HG03060 (cell line): ENCODE data around the gene PRR20E.
"Not testable (repeated sequence)": the region's sequence is repeated elsewhere in the genome, so short reads cannot be mapped to it uniquely, and the experiment has no call there.

Experiments used
- ATAC-seq: cut with Tn5 transposase; IDR thresholded peaks from one replicate; pipeline ENCODE4 v1.9.1; 2021; ENCODE audit warnings: low read depth, moderate number of reproducible peaks; ENCODE audit not compliant: unreplicated experiment

PRR20E gene

DNA sequence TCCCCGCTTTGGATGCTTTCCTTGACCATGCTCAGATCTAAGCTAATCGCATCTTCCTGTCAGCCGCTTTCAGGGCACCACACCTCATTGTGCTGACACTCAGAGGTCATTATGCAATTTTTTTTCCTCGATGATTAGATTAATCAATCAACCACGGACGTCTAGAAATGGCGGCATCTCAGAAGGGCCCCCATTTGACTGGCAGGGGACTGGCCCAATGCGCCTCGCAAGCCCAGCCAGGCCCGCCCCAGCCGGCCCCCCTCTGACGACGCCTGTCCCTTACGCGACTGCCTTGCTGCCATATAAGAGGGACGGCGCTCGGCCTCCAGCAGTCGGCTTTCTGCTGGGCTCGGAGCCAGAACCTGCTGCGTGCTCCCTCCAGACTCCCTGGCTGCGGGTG lies at the start of gene PRR20E:
TSS of gene PRR20E (plus strand) at position 301 of the 400 bp plus-strand sequence. CDS start 387 bp downstream, outside the sequence.
- ATAC-seq, result not testable (repeated sequence)

DNA sequence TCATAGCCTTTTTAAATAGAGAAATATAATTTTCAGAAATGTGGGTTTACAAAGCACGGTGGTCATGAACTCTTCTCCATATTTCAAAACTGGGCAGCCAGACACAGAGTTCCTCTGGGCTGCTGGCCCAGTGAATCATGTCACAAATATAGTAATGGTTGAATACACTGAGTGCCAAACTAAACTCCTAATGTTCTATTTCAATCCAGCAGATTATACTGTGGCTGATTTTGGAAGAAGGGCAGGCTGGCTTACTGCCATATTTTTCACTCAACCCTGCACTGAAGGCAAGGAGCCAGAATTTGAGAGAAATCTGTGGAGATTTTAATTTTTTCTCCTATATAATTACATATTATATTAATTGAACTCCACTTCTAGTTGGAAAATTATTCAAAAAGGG lies 43.3 kb upstream of the PRR20E start:
- ATAC-seq, result no peak

DNA sequence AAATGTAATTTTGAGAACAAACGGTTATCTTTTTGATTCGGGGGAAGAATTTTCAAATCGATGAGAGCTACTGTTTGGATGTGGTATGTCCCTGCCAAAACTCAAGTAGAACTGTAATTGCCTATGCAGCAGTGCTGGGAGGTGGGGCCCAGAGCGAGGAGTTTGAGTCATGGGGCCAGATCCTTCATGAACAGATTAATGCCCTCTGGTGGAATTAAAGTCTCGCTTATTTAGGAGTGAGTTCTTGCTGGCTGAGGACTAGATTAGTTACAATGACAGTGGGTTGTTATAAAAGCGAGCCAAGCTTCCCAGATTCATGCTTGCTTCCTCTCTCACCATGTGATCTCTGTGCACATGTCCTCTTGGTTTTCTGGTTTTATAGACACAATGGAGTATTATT lies 38.1 kb upstream of the PRR20E start:
- no peak for ATAC-seq

DNA sequence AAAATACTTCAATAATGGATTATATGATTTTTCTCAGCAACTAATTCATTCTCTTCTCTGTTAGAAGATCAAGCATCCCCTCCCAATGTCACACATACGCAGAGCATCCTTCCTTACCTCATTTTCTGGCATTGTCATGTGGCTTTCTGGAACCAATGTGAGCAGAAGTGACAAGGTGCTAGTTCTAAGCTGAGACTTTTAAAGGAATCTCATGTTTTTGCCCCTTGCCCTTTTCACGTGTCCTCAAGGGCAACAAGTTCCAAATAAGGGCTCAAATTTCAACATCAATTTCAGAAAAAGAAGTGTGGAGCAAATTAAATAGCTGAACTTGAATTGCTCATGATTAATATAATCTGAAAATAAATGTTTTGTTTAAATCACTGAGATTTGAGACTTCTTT lies 30.9 kb upstream of the PRR20E start:
- no peak for ATAC-seq

DNA sequence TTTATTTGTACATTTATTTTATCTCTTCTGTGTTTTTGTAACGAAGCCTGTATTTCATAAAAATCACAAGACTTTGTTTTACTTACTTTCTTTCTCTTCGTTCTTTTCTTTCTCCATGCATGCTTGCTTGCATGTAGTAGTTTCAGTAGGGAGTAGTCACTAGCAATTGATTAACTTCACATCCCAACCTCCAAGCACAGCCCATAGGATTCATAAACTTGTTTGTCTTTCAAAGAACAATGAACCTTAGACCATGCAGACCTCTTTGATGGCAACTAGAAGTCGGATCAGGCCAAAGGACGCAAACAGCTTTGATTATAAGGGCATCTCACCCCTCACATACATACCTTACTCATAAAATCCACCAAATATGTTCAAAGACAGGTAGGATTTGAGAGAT lies 29.4 kb upstream of the PRR20E start:
- no peak for ATAC-seq

DNA sequence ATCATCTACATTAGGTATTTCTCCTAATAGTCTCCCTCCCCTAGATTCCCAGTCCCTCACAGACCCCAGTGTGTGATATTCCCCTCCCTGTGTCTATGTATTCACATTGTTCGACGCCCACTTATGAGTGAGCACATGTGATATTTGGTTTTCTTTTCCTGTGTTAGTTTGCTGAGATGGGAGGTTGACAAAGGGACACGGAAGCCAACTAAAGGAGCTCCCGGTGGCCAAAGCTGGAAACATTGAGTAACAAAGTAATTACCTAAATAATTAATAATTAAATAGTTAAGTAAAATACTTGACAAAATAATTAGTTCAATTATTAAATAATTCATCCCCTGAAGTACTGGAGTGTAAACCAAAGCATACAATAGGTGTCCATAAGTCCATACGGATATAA lies 28.0 kb upstream of the PRR20E start:
- no peak for ATAC-seq

DNA sequence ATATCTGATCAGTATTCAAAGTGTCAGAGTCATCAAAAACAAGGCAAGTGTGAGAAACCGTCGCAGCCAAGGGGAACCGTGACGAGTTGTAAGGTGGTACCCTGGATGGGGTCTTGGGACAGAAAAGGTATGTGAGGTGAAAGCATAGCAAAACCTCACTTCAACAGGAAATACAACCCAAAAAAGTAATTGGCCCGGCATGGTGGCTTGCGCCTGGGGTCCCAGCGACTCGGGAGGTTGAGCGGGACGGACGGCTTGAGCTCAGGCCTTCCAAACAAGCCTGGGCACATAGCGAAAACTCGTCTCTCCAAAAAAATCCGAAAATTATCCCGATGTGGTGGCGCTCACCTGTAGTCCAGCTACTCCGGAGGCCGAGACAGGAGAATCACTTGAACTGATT lies 27.2 kb upstream of the PRR20E start:
- not testable (repeated sequence) for ATAC-seq

DNA sequence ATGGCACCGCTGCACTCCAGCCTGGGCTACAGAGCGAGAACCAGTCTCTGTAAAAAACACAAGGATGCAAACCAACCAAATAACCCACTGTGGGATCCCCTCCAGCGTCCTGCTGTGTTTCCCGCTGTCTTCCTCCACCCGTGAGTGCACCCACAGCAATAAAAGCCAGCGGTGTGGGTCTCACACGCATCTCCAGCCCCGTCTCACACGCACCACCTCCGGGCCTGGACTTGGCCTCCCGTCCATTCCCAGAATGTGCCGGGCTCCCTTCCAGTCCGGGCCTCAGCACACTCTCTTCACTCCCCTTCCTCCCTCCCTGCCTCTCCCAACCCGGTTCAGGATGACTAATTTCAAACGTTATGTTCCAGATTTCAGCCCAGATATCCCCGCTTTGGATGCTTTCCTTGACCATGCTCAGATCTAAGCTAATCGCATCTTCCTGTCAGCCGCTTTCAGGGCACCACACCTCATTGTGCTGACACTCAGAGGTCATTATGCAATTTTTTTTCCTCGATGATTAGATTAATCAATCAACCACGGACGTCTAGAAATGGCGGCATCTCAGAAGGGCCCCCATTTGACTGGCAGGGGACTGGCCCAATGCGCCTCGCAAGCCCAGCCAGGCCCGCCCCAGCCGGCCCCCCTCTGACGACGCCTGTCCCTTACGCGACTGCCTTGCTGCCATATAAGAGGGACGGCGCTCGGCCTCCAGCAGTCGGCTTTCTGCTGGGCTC lies 26.6 kb upstream of the PRR20E start, which contains the start of gene PRR20A:
TSS of gene PRR20A (plus strand) at position 684 of the 734 bp plus-strand sequence. CDS start 387 bp downstream, outside the sequence.
- ATAC-seq, result not testable (repeated sequence)

DNA sequence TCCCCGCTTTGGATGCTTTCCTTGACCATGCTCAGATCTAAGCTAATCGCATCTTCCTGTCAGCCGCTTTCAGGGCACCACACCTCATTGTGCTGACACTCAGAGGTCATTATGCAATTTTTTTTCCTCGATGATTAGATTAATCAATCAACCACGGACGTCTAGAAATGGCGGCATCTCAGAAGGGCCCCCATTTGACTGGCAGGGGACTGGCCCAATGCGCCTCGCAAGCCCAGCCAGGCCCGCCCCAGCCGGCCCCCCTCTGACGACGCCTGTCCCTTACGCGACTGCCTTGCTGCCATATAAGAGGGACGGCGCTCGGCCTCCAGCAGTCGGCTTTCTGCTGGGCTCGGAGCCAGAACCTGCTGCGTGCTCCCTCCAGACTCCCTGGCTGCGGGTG lies 19.8 kb upstream of the PRR20E start, which contains the start of gene PRR20B:
TSS of gene PRR20B (plus strand) at position 301 of the 400 bp plus-strand sequence. CDS start 387 bp downstream, outside the sequence.
- ATAC-seq, result not testable (repeated sequence)

DNA sequence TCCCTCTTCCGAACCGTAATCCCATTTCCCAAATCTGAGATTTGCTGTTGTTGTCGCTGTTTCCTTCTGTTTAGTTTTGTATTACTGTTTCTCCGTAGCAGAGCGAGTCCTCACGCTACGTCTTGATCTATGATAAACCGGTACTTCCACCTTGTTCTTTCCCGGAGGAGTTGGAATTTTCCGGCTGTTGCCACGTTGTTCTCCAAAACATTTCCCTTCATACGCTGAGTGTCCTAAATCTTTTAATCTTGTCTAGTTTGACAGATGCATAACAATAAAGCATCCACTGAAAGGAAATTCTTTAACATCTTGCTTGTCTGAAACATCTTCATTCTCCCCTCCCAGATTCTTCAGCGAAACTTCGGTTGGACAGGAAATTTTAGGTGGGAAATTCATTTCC lies 18.9 kb upstream of the PRR20E start:
- ATAC-seq, result not testable (repeated sequence)

DNA sequence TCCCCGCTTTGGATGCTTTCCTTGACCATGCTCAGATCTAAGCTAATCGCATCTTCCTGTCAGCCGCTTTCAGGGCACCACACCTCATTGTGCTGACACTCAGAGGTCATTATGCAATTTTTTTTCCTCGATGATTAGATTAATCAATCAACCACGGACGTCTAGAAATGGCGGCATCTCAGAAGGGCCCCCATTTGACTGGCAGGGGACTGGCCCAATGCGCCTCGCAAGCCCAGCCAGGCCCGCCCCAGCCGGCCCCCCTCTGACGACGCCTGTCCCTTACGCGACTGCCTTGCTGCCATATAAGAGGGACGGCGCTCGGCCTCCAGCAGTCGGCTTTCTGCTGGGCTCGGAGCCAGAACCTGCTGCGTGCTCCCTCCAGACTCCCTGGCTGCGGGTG lies 13.2 kb upstream of the PRR20E start, which contains the start of gene PRR20C:
TSS of gene PRR20C (plus strand) at position 301 of the 400 bp plus-strand sequence. CDS start 387 bp downstream, outside the sequence.
- ATAC-seq, result not testable (repeated sequence)

DNA sequence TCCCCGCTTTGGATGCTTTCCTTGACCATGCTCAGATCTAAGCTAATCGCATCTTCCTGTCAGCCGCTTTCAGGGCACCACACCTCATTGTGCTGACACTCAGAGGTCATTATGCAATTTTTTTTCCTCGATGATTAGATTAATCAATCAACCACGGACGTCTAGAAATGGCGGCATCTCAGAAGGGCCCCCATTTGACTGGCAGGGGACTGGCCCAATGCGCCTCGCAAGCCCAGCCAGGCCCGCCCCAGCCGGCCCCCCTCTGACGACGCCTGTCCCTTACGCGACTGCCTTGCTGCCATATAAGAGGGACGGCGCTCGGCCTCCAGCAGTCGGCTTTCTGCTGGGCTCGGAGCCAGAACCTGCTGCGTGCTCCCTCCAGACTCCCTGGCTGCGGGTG lies 6.7 kb upstream of the PRR20E start, which contains the start of gene PRR20D:
TSS of gene PRR20D (plus strand) at position 301 of the 400 bp plus-strand sequence. CDS start 387 bp downstream, outside the sequence.
- ATAC-seq, result not testable (repeated sequence)

DNA sequence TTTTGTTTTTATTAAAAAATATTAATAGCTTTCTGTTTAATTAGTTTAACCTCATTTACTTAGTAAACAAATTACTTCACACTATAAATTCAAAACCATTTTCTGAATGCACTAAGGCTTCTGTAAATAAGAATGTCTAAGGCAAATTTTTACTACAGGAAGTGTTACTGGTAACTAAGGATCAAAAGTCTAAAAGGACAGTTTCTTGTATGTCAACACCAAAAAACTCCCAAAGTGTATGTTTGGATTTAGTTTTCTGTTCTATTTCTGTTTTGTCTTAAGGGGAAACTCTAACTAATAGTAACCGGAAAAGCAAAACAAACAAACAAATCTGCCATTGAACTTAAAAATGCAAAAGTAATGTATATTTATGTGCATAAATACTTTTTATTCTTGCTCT lies 24.7 kb downstream of the PRR20E start:
- no peak for ATAC-seq

DNA sequence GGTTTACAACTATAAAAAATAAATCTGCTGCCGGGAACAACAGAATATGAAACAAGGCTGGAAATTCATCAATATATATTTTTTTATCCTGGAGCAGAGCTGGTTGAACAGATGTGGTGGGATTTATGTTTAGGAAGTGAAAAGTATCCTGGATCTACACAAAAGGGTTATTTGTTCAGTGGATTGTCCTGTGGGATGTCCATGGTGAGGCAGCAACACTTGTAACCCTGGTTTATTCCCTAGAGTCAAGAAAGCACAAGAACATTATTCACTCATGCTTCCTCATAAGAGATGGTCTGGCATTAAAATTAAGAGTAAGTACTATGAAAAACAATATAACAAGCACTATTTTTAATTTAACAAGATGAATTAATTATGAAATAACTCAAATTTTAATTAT lies 46.0 kb downstream of the PRR20E start:
- no peak for ATAC-seq
